Stimulated activated CD4-positive, alpha-beta T cell treated with anti-CD3 and anti-CD28 coated beads, Interleukin-1b, Interleukin-23, amount 100 ng/mL, for 48 hours (primary cell): Measurements from ENCODE around the gene TOMM5.
A peak's percentile ranks its signal among the peaks of the same experiment; 100 is the strongest.
"Not testable (repeated sequence)": the region's sequence is repeated elsewhere in the genome, so short reads cannot be mapped to it uniquely, and the experiment has no call there.

Experiments used
- DNase-seq: peaks from one replicate; pipeline ENCODE4 v3.0.0-alpha.2; 2020

Gene TOMM5

DNA sequence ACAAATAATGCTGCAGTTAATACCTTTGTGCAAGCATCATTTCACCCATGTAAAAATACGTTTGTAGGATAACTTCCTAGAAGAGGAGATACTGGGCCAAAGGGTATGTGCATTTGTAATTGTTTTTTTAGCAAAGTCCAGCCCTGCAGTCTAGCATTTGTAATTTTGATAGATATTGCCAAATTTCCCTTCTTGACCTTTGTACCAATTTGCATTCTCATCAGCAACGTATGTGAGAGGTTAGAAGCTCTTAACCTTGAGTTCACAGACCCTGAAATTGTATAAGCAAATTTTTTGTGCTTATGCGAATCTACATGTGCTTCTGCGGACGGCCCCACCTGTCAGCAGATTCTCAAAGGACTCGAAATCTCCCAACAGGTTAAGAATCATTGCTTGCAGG lies 18.6 kb upstream of the TOMM5 start:
- no peak for DNase-seq

DNA sequence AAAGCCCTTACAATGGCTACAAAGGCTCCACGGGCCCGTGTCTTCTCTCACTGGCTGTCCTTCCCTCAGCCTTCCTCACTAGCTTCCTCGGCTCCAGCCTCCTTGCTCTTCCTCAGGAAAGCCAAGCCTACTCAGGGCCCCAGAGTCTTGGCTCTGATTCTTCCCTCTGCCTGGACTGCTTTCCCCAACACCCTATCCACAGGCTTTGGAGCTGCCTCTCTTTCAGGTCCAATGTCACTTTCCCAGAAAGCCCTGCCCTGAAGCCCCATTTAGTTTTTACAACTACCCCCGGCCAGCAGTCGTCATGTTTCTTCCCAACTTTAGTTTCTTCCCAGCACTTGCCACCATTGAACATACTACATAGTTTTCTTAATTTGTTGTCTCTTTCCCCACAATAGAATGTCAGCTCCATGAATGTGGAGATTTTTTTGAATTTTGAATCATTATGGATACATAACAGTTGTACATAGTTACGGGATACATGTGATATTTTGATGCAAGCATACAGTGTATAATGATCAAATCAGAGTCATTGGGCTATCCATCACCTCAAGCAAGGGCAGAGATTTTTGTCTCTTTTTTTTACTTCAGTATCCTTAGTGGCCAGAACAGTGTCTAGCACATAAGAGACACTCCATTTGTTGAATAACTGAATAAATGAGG lies 17.5 kb upstream of the TOMM5 start:
- DNase-seq: no peak

DNA sequence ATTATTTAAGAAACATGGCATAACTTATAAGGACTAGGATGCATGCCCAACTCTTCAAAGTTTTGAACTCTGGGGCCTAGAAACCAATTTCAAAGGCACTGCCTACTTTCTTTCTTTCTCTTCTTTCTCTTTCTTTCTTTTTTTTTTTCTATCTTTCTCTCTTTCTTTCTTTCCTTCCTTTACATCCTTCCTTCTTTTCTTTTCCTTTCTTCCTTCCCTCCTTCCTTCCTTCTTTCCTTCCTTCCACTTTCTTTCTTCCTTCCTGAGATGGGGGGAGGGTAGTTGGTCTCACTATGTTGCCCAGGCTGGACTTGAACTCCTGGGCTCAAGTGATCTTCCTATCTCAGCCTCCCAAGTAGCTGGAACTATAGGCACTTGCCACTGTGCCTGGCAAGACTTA lies 15.9 kb upstream of the TOMM5 start:
- DNase-seq: no peak

DNA sequence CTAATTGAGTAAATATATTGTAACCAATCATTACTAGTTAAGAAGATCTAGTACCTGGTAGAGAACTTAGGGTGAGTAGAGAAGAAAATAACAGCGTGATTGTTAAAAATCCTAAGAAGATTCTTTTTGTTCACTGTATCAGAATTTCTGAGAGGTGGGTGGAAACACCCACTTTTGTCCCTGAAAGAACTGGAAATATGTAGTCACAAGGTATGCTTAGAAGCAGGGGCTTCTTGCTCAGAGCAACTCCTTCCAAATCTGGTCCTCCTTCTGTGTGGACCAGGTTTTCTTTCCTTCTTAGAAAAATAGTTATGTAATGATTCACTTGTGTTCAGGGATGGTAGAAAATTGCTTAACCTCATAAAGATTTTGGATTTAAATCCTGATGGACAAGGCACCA lies 11.9 kb upstream of the TOMM5 start:
- no peak for DNase-seq

DNA sequence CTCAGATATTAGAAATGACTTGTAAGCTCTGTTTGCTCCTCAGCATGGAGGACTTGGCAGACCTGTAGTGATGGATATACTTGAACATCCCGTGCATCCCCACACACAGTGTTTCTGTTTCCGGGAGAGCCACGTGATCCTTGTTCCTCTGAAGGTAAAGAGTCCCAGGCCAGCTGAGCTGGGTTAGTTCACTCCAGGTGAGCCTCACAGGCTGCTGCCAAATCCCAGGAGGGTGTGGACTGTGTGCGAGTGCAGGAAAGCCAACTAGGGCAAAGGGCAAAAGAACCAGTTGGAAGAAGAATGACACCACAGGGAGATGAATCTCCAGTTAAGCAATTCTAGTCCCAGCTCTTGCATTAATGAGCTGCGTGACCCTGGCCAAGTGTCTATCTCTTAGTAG lies 10.4 kb upstream of the TOMM5 start:
- DNase-seq: no peak

DNA sequence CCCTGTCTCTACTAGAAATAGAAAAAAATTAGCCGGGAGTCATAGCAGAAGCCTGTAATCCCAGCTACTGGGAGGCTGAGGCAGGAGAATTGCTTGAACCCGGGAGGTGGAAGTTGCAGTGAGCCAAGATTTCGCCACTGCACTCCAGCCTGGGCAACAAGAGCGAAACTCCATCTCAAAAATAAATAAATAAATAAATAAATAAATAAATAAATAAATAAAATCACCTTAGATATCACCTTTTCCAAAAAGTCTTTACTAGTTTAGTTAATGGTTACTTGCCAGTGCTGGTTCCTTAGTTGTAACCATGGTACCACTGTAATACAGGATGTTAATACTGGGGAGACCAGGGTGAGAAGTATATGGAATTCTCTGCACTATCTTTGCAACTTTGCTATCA lies 9.7 kb upstream of the TOMM5 start:
- DNase-seq: not testable (repeated sequence)

DNA sequence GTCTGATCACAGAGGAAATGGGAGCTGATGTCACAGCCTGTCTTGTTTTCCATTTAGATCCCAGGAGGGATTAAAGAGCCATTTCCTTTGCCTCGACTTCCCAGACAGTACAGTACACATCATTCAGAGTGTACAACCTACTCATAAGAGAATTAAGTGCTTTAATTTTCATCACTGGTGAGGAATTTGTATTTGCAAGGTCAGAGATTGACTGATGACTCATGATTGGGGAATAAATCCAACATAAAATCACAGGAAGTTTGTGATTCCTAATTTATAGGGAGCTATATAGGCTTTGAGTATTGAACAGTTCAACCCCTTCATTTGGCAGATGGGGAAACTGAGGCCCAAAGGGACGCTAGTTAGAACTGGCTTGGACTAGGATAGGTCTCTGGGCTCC lies 4.1 kb upstream of the TOMM5 start:
- no peak for DNase-seq

DNA sequence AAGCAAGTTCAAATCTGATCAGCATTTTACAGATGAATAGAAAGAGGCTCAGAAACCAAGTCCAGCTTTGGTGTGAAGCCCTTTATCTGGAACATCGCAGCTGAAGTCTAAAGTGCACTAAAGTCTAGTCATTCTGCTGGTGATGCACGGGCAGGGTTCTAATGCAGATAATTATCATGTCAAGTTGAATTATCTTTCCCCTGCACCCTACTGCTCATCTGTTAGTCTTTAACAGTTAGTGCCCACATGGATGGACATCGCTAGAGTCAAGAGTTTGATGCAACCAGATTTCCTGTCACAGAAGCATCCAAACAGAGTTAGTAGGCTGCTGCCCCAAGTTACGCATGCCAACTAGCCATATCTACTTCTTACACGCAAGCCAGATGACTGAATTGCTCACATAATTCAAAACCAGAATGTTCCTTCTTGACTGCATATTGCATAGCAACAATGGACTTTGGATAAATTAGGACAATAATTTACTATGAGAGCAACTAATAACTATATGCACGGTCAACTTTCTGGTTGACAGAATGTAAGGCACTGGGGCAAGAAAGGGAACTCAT lies 1.6 kb upstream of the TOMM5 start:
- DNase-seq: no peak

DNA sequence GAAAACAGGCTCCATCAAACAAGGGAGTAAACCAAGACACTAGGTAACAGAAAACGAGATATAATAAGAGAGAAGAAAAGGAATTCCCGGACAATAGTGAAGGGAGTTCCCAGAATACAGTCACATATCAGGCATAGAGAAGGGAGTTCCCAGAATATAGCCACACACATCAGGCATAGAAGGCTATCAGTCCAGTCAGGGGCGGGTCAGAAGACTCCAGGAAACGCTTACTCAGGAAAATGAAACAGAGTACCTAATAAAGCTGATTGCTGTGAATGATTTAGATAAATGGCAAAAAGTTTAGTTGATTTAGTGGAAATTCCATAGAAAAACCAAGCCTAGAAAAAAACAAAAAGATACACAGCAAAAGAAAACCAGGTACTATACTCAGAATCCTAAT lies 4.9 kb downstream of the TOMM5 start:
- DNase-seq: no peak

DNA sequence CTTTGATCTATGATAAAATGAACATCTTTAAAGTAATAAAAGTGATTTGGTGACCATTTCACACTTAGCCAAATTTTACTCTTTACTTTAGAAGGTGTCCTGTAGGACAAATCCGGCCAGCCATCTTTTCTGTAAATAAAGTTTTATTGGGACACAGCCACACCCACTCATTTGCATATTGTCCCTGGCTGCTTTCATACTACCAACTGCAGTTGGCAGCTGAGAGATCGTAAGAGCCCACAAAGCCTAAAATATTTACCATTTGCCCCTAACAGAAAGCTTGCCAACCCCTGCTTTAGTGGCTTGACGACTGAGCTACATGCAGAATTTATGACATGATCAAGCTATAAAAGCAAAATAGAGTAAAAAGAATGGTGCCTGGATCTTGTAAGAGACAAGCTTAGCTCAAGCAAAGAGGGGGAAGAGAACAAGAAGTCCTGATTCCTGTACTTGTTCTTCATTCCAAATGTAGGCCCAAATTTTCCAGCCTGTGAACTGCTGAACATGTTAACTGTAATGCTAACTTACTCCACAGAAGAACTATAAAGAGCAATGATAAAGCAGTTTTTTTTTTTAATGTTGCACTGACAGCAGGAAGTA lies 8.8 kb downstream of the TOMM5 start:
- no peak for DNase-seq

DNA sequence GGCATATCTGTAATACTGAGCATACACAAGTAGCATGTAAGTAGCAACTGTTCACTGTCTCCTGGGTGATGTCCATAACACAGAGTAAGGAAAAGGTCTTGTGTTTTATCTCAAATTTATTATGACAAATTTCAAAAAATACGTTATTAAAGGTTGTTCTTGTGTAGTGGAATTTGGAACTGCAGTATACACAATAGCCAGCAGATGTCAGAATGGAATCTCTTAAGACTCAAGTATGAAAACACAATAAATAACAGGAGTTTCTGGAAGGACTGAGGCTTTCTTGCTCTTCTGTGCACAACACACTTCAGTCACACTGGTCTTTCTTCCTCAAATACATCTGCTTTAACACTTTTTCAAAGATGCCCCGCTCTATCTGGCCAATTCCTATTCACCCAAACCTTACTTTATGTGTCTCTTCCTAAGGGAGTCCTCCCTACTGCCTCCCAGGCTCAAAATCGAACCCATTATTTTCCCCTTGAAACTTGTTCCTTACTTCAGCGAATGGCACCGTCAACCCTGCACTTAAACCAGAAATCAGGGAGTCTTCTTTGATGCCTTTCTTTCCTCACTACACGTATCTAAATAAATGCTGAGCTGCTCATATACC lies 9.7 kb downstream of the TOMM5 start:
- no peak for DNase-seq

DNA sequence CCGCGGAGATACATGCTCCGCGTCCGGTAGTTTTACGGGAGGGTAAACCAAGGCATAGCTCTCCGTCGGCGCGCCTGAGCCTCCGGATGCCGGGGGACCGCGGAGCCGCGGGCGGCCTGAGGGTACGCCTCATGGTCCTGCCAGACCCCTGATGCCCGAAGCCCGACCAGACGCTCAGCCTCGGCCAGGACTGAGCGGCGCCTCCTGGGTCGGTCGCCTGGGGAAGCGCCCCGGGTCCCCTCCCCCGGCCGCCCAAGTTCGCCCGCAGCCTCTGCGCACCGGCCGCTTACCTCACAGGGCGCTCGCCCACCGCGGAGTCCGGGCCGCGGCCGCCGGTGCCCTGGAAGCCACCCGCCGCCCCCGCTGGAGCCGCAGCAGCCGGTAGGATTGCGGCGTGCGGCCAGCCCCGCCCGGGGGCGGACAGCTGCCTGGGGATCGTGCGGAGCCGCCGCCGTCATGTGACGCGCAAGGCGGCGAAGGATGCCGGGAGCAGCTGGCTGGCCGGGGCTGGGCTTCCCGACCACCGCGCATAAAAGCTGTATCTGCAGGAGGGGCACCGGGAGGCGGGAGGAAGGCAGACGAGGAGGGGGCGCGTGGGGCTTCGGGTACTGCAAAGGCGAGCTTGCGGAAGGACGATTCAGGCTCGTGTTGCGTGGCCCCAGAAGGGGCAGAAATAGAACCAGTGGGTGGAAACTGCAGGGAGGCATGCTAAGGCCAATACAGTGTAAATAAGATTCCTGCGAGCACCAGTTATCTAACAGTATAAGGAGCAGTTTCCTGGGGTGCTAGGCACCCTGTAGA lies 16.3 kb downstream of the TOMM5 start, which contains the start of gene FBXO10:
Gene FBXO10, minus strand, starts transcription at position 460 of the 801 bp plus-strand sequence. CDS start 34,612 bp downstream, outside the sequence.
- peak; percentile 22 for DNase-seq

DNA sequence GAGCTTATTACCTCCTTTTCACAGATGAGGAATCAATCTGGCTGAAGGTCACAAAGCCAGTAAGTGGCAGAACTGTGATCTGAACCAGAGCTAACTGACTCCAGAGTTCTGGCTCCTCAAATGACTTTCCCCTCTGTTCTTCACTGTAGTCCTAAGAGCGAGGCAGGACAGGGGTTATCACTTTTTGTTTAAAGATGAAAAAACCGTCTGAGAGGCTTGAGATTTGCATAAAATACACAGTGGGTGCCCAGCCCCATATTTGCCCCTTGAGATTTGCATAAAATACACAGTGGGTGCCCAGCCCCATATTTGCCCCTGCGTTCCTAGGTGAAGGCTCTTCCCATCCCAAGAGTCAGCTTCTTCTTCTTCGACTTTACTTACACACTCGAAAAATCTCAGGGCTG lies 16.9 kb downstream of the TOMM5 start:
- no peak for DNase-seq

DNA sequence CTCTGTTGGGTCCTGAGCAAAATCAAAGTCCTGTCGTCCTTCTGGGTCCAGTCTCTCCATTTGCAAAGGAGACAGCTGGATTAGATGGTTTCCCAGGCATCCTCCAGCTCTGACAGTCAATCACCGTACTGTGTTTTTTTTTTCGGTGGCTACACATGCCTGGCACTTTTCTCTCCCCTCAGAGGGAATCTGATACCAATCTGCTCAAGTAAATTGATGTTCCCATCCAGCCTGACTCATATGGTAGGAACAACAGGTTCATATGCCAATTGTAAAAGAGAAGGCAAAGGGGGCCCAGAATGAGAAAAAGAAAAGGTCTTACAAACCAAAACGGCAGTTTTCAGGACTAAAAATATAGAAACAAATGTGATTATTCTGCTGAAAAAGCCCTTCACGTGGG lies 17.4 kb downstream of the TOMM5 start:
- no peak for DNase-seq

DNA sequence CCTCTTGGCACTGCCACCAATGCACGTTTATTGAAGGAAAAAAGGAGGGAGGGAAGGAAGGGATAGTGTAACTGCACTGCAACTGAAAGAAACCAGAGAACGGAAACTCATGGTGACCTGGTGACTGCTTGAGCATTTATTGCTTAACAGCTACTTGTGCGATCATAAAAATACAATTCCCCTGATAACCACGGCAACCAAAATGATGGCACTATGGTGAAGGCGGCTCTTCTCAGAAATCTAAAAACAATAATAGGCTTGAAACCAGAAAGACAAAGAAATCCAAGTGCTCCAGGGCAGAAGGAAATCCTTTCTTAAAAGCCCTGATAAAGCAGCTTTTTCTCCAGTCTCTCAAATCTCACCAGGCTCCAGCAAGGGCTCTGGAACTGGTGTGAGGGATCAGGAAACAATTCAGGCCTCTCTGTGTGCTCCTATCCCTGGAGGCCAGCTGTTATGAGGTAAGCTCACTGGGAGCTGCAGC lies 18.1 kb downstream of the TOMM5 start:
- no peak for DNase-seq

DNA sequence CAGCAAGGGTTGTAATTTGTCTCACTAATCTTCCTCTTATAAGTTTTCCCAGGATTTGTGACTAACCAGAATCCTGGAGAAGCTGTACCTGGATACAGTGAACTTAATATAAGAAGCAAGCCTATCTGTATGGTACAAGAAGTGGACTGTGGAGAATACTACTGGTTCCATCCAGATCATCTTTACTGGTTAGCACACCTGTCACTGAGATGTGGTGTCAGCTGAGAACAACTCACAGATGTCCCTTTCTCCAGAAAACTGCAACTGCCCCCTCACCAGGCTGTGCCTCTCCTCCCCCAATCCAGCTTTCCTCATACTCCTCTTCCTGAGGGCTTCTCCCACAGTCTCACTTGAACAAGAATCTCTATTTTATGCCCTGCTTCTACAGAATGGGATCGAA lies 21.1 kb downstream of the TOMM5 start:
- DNase-seq: no peak

DNA sequence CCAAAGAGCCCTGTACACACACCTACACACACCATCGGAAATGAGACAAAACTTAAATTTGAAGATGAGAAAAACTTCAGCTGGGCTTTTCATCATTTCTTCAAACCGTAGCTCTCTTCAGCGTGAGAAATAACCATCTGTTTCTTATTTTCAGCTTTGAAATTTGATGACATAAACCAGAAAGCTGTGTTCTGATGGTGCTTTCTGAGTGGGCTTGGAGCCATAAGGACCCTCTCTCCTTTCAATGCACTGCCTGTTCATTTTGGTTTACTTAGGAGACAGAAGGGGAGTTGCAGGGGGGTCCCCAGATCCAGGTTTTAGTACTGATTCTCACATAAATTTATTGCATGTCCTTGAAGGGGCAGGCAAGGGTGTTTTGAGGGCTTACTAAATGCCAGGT lies 25.7 kb downstream of the TOMM5 start:
- DNase-seq: no peak

DNA sequence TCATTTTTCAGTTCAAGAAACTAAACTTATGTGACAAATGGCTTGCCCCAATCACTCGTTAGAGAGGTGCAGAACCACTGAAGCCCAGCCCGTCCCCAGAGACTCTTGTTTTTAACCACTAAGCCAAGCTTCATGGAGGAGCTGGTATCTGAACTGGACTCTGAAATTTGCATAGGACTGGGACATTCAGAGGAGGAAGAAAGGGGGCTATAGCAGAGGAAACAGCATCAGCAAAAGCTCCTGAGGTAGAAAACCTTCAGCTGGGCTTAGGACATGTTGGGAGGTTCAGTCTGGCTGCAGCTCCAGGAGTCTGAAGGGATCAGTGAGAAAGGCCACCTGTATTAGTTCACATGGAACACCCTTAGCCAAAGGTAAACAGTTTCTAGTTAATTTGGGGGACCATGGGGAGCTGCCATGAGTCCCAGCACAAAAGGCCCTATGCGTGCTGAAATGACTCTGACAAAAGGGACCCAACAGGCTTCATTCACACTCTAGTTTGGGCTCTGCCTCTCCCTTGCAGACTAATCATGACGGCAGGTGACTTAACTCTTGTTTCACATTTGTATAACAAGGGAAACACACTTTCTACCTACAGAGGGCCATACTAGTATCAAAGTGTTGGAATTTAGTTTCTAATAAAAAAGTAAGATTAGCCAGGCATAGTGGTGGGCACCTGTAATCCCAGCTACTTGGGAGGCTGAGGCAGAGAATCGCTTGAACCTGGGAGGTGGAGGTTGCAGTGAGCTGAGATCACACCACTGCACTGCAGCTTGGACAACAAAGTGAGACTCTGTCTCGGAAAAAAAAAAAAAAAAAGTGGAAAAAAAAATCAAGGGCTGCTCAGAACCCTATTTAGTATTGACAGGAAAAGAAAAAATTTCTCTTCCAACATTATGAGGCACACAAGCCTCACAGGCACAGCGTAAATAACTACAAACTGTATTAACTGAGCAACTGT lies 26.5 kb downstream of the TOMM5 start:
- DNase-seq: no peak

DNA sequence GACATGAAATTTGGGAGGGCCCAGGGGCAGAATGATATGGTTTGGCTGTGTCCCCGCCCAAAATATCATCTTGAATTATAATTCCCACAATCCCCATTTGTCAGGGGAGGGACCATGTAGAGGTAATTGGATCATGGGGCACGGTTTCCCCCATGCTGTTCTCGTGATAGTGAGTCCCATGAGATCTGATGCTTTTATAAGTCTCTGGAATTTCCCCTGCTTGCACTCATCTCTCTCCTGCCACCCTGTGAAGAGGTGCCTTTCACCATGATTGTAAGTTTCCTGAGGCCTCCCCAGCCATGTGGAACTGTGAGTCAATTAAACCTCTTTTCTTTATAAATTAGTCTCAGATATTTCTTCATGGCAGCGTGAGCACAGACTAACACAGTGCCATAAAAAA lies 27.5 kb downstream of the TOMM5 start:
- DNase-seq: no peak

DNA sequence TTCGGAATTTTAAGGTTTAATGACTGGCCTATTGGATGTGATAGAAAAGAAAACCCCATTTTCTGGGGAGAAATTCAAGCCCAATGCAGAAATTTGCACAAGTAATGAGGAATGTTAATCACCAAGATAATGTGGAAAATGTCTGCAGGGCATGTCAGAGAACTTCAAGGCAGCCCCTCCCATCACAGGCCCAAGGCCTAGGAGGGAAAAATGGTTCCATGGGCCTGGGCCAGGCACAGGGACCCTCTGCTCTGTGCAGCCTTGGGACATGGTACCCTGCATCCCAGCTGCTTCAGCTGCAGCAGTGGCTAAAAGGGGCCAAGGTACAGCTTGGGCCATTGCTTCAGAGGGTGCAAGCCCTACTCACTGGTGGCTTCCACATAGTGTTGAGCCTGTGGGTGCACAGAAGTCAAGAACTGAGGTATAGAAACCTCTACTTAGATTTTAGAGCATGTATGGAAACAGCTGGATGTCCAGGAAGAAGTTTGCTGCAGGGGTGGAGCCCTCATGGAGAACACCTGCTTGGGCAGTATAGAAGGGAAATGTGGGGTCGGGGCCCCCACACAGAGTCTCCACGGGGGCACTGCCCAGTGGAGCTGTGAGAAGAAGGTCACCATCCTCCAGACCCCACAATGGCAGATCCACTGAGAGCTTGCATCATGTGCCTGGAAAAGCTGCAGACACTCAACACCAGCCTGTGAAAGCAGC lies 28.4 kb downstream of the TOMM5 start:
- DNase-seq: no peak

DNA sequence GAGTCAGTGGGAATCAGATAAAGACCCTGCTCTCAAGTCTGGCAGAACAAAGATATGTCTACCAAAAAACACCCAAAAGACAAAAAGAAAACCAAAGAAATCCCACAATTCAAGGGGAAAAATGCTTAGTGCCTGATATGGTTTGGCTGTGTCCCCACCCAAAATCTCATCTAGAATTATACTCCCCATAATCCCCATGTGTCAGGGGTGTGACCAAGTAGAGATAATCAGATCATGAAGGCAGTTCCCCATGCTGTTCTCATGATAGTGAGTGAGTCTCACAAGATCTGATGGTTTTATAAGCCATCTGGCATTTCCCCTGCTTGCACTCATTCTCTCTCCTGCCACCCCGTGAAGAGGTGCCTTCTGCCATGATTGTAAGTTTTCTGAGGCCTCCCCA lies 29.6 kb downstream of the TOMM5 start:
- no peak for DNase-seq
